Lower leg skin (tissue), 3 donors: ENCODE results near the gene ZNF273.

Source experiments
- POLR2A ChIP-seq, 2 donors: fragments of 450-650 bp; IDR thresholded peaks; one replicate each; pipeline ENCODE4 v1.6.1; 2016 to 2017; ENCODE audit warnings: antibody characterized with exemption in 2 of 2, mild to moderate bottlenecking in 1 of 2, moderate library complexity in 1 of 2
- TF ChIP-seq, protein P1 (sequence below), 3 donors: fragments of 450-650 bp; IDR thresholded peaks; one replicate each; pipeline ENCODE4 v1.5.1; 2016; ENCODE audit warnings: antibody characterized with exemption in 3 of 3, mild to moderate bottlenecking in 3 of 3, moderate library complexity in 2 of 3

DNA sequence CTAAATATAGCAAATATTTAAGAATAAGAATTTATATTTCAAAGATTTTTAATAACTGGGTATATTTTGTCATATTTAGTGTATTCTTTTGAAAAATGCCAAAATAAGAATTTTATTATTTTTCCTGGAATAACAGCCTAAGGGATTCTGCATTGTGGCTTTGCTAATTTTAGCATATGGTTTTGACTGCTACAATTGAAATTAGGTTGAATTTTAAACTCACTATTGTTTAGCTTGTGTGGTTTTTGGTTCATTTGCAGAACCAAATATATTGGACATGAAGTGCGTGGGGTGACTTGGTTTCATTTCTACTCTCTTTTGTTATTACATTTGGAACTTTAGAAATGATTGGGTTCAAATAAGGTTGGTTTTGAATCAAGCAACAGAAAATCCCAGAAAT is 35.5 kb downstream of the ZNF273 start:
- TF ChIP-seq, protein P1, sequence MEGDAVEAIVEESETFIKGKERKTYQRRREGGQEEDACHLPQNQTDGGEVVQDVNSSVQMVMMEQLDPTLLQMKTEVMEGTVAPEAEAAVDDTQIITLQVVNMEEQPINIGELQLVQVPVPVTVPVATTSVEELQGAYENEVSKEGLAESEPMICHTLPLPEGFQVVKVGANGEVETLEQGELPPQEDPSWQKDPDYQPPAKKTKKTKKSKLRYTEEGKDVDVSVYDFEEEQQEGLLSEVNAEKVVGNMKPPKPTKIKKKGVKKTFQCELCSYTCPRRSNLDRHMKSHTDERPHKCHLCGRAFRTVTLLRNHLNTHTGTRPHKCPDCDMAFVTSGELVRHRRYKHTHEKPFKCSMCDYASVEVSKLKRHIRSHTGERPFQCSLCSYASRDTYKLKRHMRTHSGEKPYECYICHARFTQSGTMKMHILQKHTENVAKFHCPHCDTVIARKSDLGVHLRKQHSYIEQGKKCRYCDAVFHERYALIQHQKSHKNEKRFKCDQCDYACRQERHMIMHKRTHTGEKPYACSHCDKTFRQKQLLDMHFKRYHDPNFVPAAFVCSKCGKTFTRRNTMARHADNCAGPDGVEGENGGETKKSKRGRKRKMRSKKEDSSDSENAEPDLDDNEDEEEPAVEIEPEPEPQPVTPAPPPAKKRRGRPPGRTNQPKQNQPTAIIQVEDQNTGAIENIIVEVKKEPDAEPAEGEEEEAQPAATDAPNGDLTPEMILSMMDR (IDR thresholded peaks at IDR 0.05), result no peak
- TF ChIP-seq POLR2A (IDR thresholded peaks at IDR 0.05), result no peak
